MM.1S (cell line): ENCODE data around the gene SHOC1.

Experiments used
- DNase-seq: peaks from one replicate; pipeline ENCODE4 v3.0.0-alpha.2; 2015
- H2AFZ ChIP-seq: fragments of 300-600 bp; sonication (generic); 2 replicates; pipeline ENCODE4 v1.6.0; 2016; ENCODE audit warnings: antibody characterized with exemption, low read length
- H3F3A ChIP-seq: fragments of 300-600 bp; sonication (generic); 2 replicates; pipeline ENCODE4 v1.6.1; 2016; ENCODE audit warnings: mild to moderate bottlenecking, antibody characterized with exemption, low read length, moderate library complexity, mixed read lengths; ENCODE audit not compliant: insufficient read depth
- H3K27ac ChIP-seq: fragments of 300-600 bp; sonication (generic); 2 replicates; pipeline ENCODE4 v1.5.1; 2016; ENCODE audit warnings: mild to moderate bottlenecking, low read length
- H3K27me3 ChIP-seq: fragments of 300-600 bp; sonication (generic); replicated peaks from 2 replicates; pipeline ENCODE4 v1.6.0; 2016; ENCODE audit warnings: low read length; ENCODE audit not compliant: insufficient read depth
- H3K36me3 ChIP-seq: fragments of 300-600 bp; sonication (generic); replicated peaks from 2 replicates; pipeline ENCODE4 v1.6.1; 2016; ENCODE audit warnings: mild to moderate bottlenecking, low read length, mixed read lengths; ENCODE audit not compliant: insufficient read depth
- H3K4me1 ChIP-seq: fragments of 300-600 bp; sonication (generic); 2 replicates; pipeline ENCODE4 v1.6.1; 2016; ENCODE audit warnings: low read length, mixed read lengths
- H3K4me2 ChIP-seq: fragments of 300-600 bp; sonication (generic); 2 replicates; pipeline ENCODE4 v1.6.0; 2016; ENCODE audit warnings: low read depth, low read length
- H3K4me3 ChIP-seq: fragments of 300-600 bp; sonication (generic); 2 replicates; pipeline ENCODE4 v1.5.1; 2016; ENCODE audit warnings: low read length, mixed read lengths
- H3K79me2 ChIP-seq: fragments of 300-600 bp; sonication (generic); 2 replicates; pipeline ENCODE4 v1.6.1; 2016; ENCODE audit warnings: mixed run types, low read length, mixed read lengths
- H3K9ac ChIP-seq: fragments of 300-600 bp; sonication (generic); 2 replicates; pipeline ENCODE4 v1.6.1; 2016; ENCODE audit warnings: low read length, mixed read lengths
- H3K9me2 ChIP-seq: fragments of 300-600 bp; sonication (generic); replicated peaks from 2 replicates; pipeline ENCODE4 v1.6.1; 2016; ENCODE audit warnings: mild to moderate bottlenecking, low read length, mixed read lengths; ENCODE audit not compliant: insufficient read depth
- H3K9me3 ChIP-seq: fragments of 300-600 bp; sonication (generic); replicated peaks from 2 replicates; pipeline ENCODE4 v1.6.1; 2016; ENCODE audit warnings: mild to moderate bottlenecking, low read length, mixed read lengths; ENCODE audit not compliant: insufficient read depth
- H4K20me1 ChIP-seq: fragments of 300-600 bp; sonication (generic); 2 replicates; pipeline ENCODE4 v1.6.1; 2016; ENCODE audit warnings: mild to moderate bottlenecking, low read length, moderate library complexity, mixed read lengths; ENCODE audit not compliant: insufficient read depth
- EZH2 ChIP-seq: fragments of 300-600 bp; sonication (generic); optimal IDR thresholded peaks from 2 replicates; pipeline ENCODE3; 2017; ENCODE audit warnings: low read depth, mild to moderate bottlenecking, antibody characterized with exemption, low read length, mixed read lengths
- EZH2phosphoT487 ChIP-seq: fragments of 300-600 bp; sonication (generic); IDR thresholded peaks from 2 replicates; pipeline ENCODE4 v1.6.1; 2018; ENCODE audit warnings: antibody characterized with exemption, low read length
- TF ChIP-seq, protein P1 (sequence below): fragments of 300-600 bp; sonication (generic); IDR thresholded peaks from 2 replicates; pipeline ENCODE4 v1.5.1; 2016; ENCODE audit warnings: antibody characterized with exemption, low read length, mixed read lengths

The SHOC1 gene

DNA sequence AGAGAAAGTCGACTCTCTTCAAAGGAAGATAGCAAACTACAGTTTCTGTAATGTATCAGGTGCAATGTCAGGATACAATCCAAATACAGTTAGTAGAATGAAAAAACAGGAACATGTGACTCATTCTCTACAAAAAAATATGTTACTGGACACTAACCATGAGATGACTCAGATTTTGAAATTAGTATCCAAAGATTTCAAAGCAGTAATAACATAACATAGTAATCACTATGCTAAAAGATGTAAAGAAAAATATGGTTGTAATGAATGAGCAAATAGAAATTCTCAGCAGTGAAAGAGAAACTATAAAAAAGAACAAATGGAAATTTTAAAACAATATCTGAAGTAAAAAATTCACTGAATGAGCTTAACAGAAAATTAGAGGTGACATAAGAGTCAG is 42.3 kb downstream of the SHOC1 start:
- no peaks in the 10 kb centered on the region for H3K27me3 ChIP-seq
- DNase-seq, result no peak
- no peak overlapping the region for H3K27ac ChIP-seq
- H3K4me2 ChIP-seq, result no peak overlapping the region
- no peaks in the 10 kb centered on the region for H4K20me1 ChIP-seq
- H3K4me1 ChIP-seq, result no peaks in the 10 kb centered on the region
- H3F3A ChIP-seq, result no peaks in the 10 kb centered on the region
- H3K9ac ChIP-seq, result no peak overlapping the region
- H3K9me2 ChIP-seq, result no peaks in the 10 kb centered on the region
- no peak overlapping the region for H3K4me3 ChIP-seq
- H3K36me3 ChIP-seq, result no peaks in the 10 kb centered on the region
- TF ChIP-seq EZH2 (no peak), EZH2phosphoT487 (no peak)
- TF ChIP-seq, protein P1, sequence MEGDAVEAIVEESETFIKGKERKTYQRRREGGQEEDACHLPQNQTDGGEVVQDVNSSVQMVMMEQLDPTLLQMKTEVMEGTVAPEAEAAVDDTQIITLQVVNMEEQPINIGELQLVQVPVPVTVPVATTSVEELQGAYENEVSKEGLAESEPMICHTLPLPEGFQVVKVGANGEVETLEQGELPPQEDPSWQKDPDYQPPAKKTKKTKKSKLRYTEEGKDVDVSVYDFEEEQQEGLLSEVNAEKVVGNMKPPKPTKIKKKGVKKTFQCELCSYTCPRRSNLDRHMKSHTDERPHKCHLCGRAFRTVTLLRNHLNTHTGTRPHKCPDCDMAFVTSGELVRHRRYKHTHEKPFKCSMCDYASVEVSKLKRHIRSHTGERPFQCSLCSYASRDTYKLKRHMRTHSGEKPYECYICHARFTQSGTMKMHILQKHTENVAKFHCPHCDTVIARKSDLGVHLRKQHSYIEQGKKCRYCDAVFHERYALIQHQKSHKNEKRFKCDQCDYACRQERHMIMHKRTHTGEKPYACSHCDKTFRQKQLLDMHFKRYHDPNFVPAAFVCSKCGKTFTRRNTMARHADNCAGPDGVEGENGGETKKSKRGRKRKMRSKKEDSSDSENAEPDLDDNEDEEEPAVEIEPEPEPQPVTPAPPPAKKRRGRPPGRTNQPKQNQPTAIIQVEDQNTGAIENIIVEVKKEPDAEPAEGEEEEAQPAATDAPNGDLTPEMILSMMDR, result no peak
- no peak overlapping the region for H2AFZ ChIP-seq
- no peaks in the 10 kb centered on the region for H3K9me3 ChIP-seq
- H3K79me2 ChIP-seq, result no peaks in the 10 kb centered on the region
